ENCODE results near the gene KIR3DL3. TPM values are rescaled to one million over a fixed set of nuclear protein-coding genes. Genes with fewer than 3 reads are reported as not detected.
"Not testable (repeated sequence)": the region's sequence is repeated elsewhere in the genome, so short reads cannot be mapped to it uniquely, and the experiment has no call there.

KIR3DL3 gene
- total and polyA plus RNA-seq, 3 experiments from 2014 or later = 0.63 TPM; not detected in 2

- Histone ChIP-seq H3K4me3 (ENCODE audit: low read length) (no peak overlapping the region), H3K27me3 (ENCODE audit: insufficient read depth, low read length, poor library complexity, severe bottlenecking) (no peaks in the 10 kb centered on the region), H3K36me3 (ENCODE audit: insufficient read depth, low read length) (no peaks in the 10 kb centered on the region), H3K9me3 (ENCODE audit: low read length) (no peaks in the 10 kb centered on the region), H3K4me1 (ENCODE audit: insufficient read depth, low read length) (no peaks in the 10 kb centered on the region), H3K27ac (ENCODE audit: low read depth, low read length) (no peak overlapping the region)
- POLR2A ChIA-PET = no interaction called here
- H3K4me1 Mint-ChIP-seq = no peaks in the 10 kb centered on the region
- H3K4me3 Mint-ChIP-seq = peak overlapping the region in 2 of 7 donors; percentile 3 to 9
- peak overlapping the region in 3 of 8 donors; percentile 1 to 85 (median 3) for H3K27ac Mint-ChIP-seq
- peaks cover 19 to 20% of the 10 kb centered on the region in 2 donors for H3K27me3 Mint-ChIP-seq
- peaks cover 0 to 12% (median 2%) of the 10 kb centered on the region in 5 donors for H3K9me3 Mint-ChIP-seq
- H3K36me3 Mint-ChIP-seq = no peaks in the 10 kb centered on the region
- CTCF ChIA-PET = no interaction called here
- no peak for DNase-seq
Measured at GRCh38 chr19:54738715-54739114, 14.5 kb downstream of the KIR3DL3 start.

- H3K27me3 ChIP-seq (ENCODE audit: insufficient read depth, low read length, poor library complexity, severe bottlenecking) = no peaks in the 10 kb centered on the region
- H3K27ac ChIP-seq (ENCODE audit: low read depth, low read length) = no peak overlapping the region
- H3K36me3 ChIP-seq (ENCODE audit: insufficient read depth, low read length) = no peaks in the 10 kb centered on the region
- peak overlapping the region in 2 of 8 donors; percentile 8 to 18 for H3K27ac Mint-ChIP-seq
- POLR2A ChIA-PET = no interaction called here
- H3K9me3 ChIP-seq (ENCODE audit: low read length) = no peaks in the 10 kb centered on the region
- H3K4me1 Mint-ChIP-seq = no peaks in the 10 kb centered on the region
- DNase-seq = no peak
- no peaks in the 10 kb centered on the region for H3K36me3 Mint-ChIP-seq
- H3K27me3 Mint-ChIP-seq = peaks cover 21 to 22% of the 10 kb centered on the region in 2 donors
- no peak overlapping the region for H3K4me3 ChIP-seq (ENCODE audit: low read length)
- H3K9me3 Mint-ChIP-seq = peaks cover 0 to 12% (median 2%) of the 10 kb centered on the region in 5 donors
- no peak overlapping the region for H3K4me3 Mint-ChIP-seq
- no peaks in the 10 kb centered on the region for H3K4me1 ChIP-seq (ENCODE audit: insufficient read depth, low read length)
- CTCF ChIA-PET = no interaction called here
Measured at GRCh38 chr19:54739587-54740497, 15.6 kb downstream of the KIR3DL3 start.

GRCh38 chr19:54741950-54742349, 17.7 kb downstream of the KIR3DL3 start:
- H3K9me3 Mint-ChIP-seq; H3K4me1 ChIP-seq (ENCODE audit: insufficient read depth, low read length); H3K9me3 ChIP-seq (ENCODE audit: low read length); H3K4me3 Mint-ChIP-seq; H3K36me3 Mint-ChIP-seq; H3K27ac Mint-ChIP-seq; DNase-seq; H3K27me3 ChIP-seq (ENCODE audit: insufficient read depth, low read length, poor library complexity, severe bottlenecking); H3K36me3 ChIP-seq (ENCODE audit: insufficient read depth, low read length); H3K27ac ChIP-seq (ENCODE audit: low read depth, low read length); POLR2A ChIA-PET; H3K4me1 Mint-ChIP-seq; CTCF ChIA-PET; H3K4me3 ChIP-seq (ENCODE audit: low read length): not testable (repeated sequence)
- H3K27me3 Mint-ChIP-seq = peaks cover 18 to 22% of the 10 kb centered on the region in 2 donors

GRCh38 chr19:54744080-54744479, 19.8 kb downstream of the KIR3DL3 start:
- H3K9me3 Mint-ChIP-seq; POLR2A ChIA-PET; DNase-seq; H3K27me3 ChIP-seq (ENCODE audit: insufficient read depth, low read length, poor library complexity, severe bottlenecking); H3K4me1 Mint-ChIP-seq; H3K36me3 ChIP-seq (ENCODE audit: insufficient read depth, low read length); H3K27ac Mint-ChIP-seq; H3K9me3 ChIP-seq (ENCODE audit: low read length); CTCF ChIA-PET; H3K4me3 Mint-ChIP-seq; H3K27ac ChIP-seq (ENCODE audit: low read depth, low read length); H3K4me1 ChIP-seq (ENCODE audit: insufficient read depth, low read length); H3K4me3 ChIP-seq (ENCODE audit: low read length); H3K36me3 Mint-ChIP-seq: not testable (repeated sequence)
- peaks cover 17 to 20% of the 10 kb centered on the region in 2 donors for H3K27me3 Mint-ChIP-seq

- H3K36me3 Mint-ChIP-seq; H3K36me3 ChIP-seq (ENCODE audit: insufficient read depth, low read length); H3K4me1 ChIP-seq (ENCODE audit: insufficient read depth, low read length); CTCF ChIA-PET; H3K4me3 Mint-ChIP-seq; DNase-seq; H3K9me3 Mint-ChIP-seq; H3K27ac Mint-ChIP-seq; H3K4me3 ChIP-seq (ENCODE audit: low read length); H3K4me1 Mint-ChIP-seq; H3K9me3 ChIP-seq (ENCODE audit: low read length); H3K27ac ChIP-seq (ENCODE audit: low read depth, low read length); H3K27me3 ChIP-seq (ENCODE audit: insufficient read depth, low read length, poor library complexity, severe bottlenecking): not testable (repeated sequence)
- peaks cover 3 to 13% of the 10 kb centered on the region in 2 donors for H3K27me3 Mint-ChIP-seq
- POLR2A ChIA-PET = interaction anchor here (0.6 kb wide), 1 partner anchor 1068 kb away, joined by 4 read pairs; no protein-coding TSS in a partner anchor
Measured at GRCh38 chr19:54747614-54748322, 23.5 kb downstream of the KIR3DL3 start.

GRCh38 chr19:54750276-54750675, 26.0 kb downstream of the KIR3DL3 start:
- H3K4me1 Mint-ChIP-seq; H3K4me3 Mint-ChIP-seq; POLR2A ChIA-PET; CTCF ChIA-PET; DNase-seq; H3K36me3 Mint-ChIP-seq; H3K27ac ChIP-seq (ENCODE audit: low read depth, low read length); H3K36me3 ChIP-seq (ENCODE audit: insufficient read depth, low read length); H3K4me3 ChIP-seq (ENCODE audit: low read length); H3K27me3 ChIP-seq (ENCODE audit: insufficient read depth, low read length, poor library complexity, severe bottlenecking); H3K4me1 ChIP-seq (ENCODE audit: insufficient read depth, low read length); H3K27me3 Mint-ChIP-seq; H3K27ac Mint-ChIP-seq; H3K9me3 Mint-ChIP-seq; H3K9me3 ChIP-seq (ENCODE audit: low read length): not testable (repeated sequence)

- H3K27me3 Mint-ChIP-seq; DNase-seq; CTCF ChIA-PET; POLR2A ChIA-PET; H3K4me3 Mint-ChIP-seq; H3K27ac ChIP-seq (ENCODE audit: low read depth, low read length); H3K4me3 ChIP-seq (ENCODE audit: low read length); H3K36me3 ChIP-seq (ENCODE audit: insufficient read depth, low read length); H3K36me3 Mint-ChIP-seq; H3K9me3 ChIP-seq (ENCODE audit: low read length); H3K4me1 ChIP-seq (ENCODE audit: insufficient read depth, low read length); H3K4me1 Mint-ChIP-seq; H3K27me3 ChIP-seq (ENCODE audit: insufficient read depth, low read length, poor library complexity, severe bottlenecking); H3K27ac Mint-ChIP-seq; H3K9me3 Mint-ChIP-seq: not testable (repeated sequence)
Measured at GRCh38 chr19:54756204-54757110, 32.2 kb downstream of the KIR3DL3 start.

GRCh38 chr19:54758577-54758976, 34.3 kb downstream of the KIR3DL3 start:
- H3K27ac ChIP-seq (ENCODE audit: low read depth, low read length); CTCF ChIA-PET; POLR2A ChIA-PET: not testable (repeated sequence)

More at GRCh38 chr19:54758577-54758976, 34.3 kb downstream of the KIR3DL3 start:
- not testable (repeated sequence) for H3K9me3 Mint-ChIP-seq; H3K4me3 ChIP-seq (ENCODE audit: low read length); H3K36me3 Mint-ChIP-seq; H3K27ac Mint-ChIP-seq; H3K4me1 ChIP-seq (ENCODE audit: insufficient read depth, low read length); H3K36me3 ChIP-seq (ENCODE audit: insufficient read depth, low read length); DNase-seq; H3K9me3 ChIP-seq (ENCODE audit: low read length); H3K4me3 Mint-ChIP-seq; H3K4me1 Mint-ChIP-seq; H3K27me3 Mint-ChIP-seq; H3K27me3 ChIP-seq (ENCODE audit: insufficient read depth, low read length, poor library complexity, severe bottlenecking)
